ENCODE measurements around the gene PROSER3. TPM values are rescaled to one million over a fixed set of nuclear protein-coding genes. Genes with fewer than 3 reads are reported as not detected.

The PROSER3 gene
- total and polyA plus RNA-seq, 9 of the 15 experiments (the other 6 are each of a cell fraction or from before 2014, with no cell fraction given), result 1.0 to 39.5 (median 5.1) TPM

- CTCF ChIA-PET (ENCODE audit: low intra/inter-chr PET ratio), result interaction anchor here (0.9 to 3.0 kb wide), 5 partner anchors 24 to 448 kb away, joined by 3 to 76 read pairs (median 7); no protein-coding TSS in a partner anchor
- no peaks in the 10 kb centered on the region for H3K9me3 ChIP-seq (replicated peaks; ENCODE audit: control insufficient read depth, insufficient read depth, low read depth, low read length)
- peak within 1 kb of the TSS; percentile 94 for H2AFZ ChIP-seq (ENCODE audit: low read depth, low read length)
- peaks cover 33% of the 10 kb centered on the region; the same call in 2 of the 3 replicates for H3K36me3 ChIP-seq (ENCODE audit: control insufficient read depth, insufficient read depth, low read length)
- FAIRE-seq (no peak), ATAC-seq (peak; percentile 79), DNase-seq (ENCODE audit: extremely low read depth in 1 of 4, low spot score in 3 of 4) (peak; percentile 93 to 97 (median 96))
- H3K9ac ChIP-seq (ENCODE audit: insufficient read depth in 1 of 2, low read depth in 2 of 2, low read length in 2 of 2), result peak within 1 kb of the TSS; percentile 85 to 98
- peak within 1 kb of the TSS; percentile 96 for H3K4me3 ChIP-seq
- POLR2A ChIA-PET, result interaction anchor here (1.0 to 1.9 kb wide), 4 partner anchors 11 to 105 kb away, joined by 3 to 12 read pairs (median 5); partner anchors contain the start of gene HAUS5
- no peaks in the 10 kb centered on the region for H3K9me1 ChIP-seq (ENCODE audit: control insufficient read depth, insufficient read depth, low read length)
- peaks cover 33% of the 10 kb centered on the region for H3K79me2 ChIP-seq (ENCODE audit: control insufficient read depth, insufficient read depth, low read length)
- WGBS (ENCODE audit: insufficient coverage, low coverage, missing lambda C conversion rate), result 2% methylated on average over 9 of the region's 109 CpGs
- peak within 1 kb of the TSS; percentile 90 for H3K4me2 ChIP-seq (ENCODE audit: insufficient read depth, low read length)
- in situ Hi-C loops (cut with MboI), result no loop called here
- peaks cover 14 to 64% of the 10 kb centered on the region in 2 experiments for H3K4me1 ChIP-seq (replicated peaks in 1 of 2; ENCODE audit: control insufficient read depth in 2 of 2, insufficient read depth in 2 of 2, low read length in 2 of 2)
- 0 out of 2 replicates have a peak, but pooled peaks cover 11% of the 10 kb centered on the region for H4K20me1 ChIP-seq (replicated peaks; ENCODE audit: control insufficient read depth, insufficient read depth, low read length)
- BruUV-seq (replicated peaks), result no TSS peak
- peaks cover 0 to 17% of the 10 kb centered on the region in 2 experiments; a peak in 3 of 5 replicates for H3K27me3 ChIP-seq (ENCODE audit: control insufficient read depth in 2 of 2, insufficient read depth in 2 of 2, low read length in 2 of 2)
- peak within 1 kb of the TSS; percentile 81 for H3K27ac ChIP-seq (ENCODE audit: extremely low read depth, low read depth, low read length)
- intact Hi-C loops (cut with micrococcal nuclease), result loop anchor here (1.0 to 2.0 kb wide), 4 partner anchors 25 to 213 kb away; no protein-coding TSS in a partner anchor
- TF ChIP-seq MNT (conservative IDR thresholded peaks at IDR 0.05), result no peak; a peak in 1 of 4 replicates
- no peak for TF ChIP-seq TEAD4 (IDR thresholded peaks at IDR 0.05; ENCODE audit: low read length)
- TF ChIP-seq TEAD4 (CRISPR knock-in tag; IDR thresholded peaks at IDR 0.05; ENCODE audit: borderline replicate concordance), result no peak
- no peak for TF ChIP-seq ZC3H4 (CRISPR knock-in tag; IDR thresholded peaks at IDR 0.05; ENCODE audit: borderline replicate concordance)
- no peak for TF ChIP-seq SMC3 (conservative IDR thresholded peaks at IDR 0.05; ENCODE audit: insufficient read depth, low read depth, low read length)
- no peak for TF ChIP-seq MTF1 (CRISPR knock-in tag; IDR thresholded peaks at IDR 0.05; ENCODE audit: borderline replicate concordance)
- TF ChIP-seq HEY1 (CRISPR knock-in tag; IDR thresholded peaks at IDR 0.05; ENCODE audit: borderline replicate concordance), result no peak
- TF ChIP-seq ELF1 (tag; IDR thresholded peaks at IDR 0.05), result peak; percentile 92
- TF ChIP-seq MEF2A (IDR thresholded peaks at IDR 0.05; ENCODE audit: control insufficient read depth, low read depth, low read length), result no peak
- no peak for TF ChIP-seq HNRNPL (IDR thresholded peaks at IDR 0.05; ENCODE audit: low read depth, low read length)
- no peak for TF ChIP-seq HMG20A (CRISPR knock-in tag; conservative IDR thresholded peaks at IDR 0.05)
- TF ChIP-seq ZNF740 (CRISPR knock-in tag; IDR thresholded peaks at IDR 0.05), result no peak
- TF ChIP-seq ZNF740 (tag; IDR thresholded peaks at IDR 0.05), result no peak
- no peak for TF ChIP-seq RFX1 (IDR thresholded peaks at IDR 0.05)
- TF ChIP-seq SP2 (IDR thresholded peaks at IDR 0.05; ENCODE audit: extremely low read depth, low read depth, low read length, poor library complexity, severe bottlenecking), result no peak
- TF ChIP-seq NONO (IDR thresholded peaks at IDR 0.05; ENCODE audit: low read depth in 2 of 2, low read length in 1 of 2), result 0 out of 4 replicates have a peak, but pooled peaks of 1 of the 2 experiments have one; percentile 57
- TF ChIP-seq NR2C2 (CRISPR knock-in tag; IDR thresholded peaks at IDR 0.05), result no peak
- TF ChIP-seq NR2C2 (tag; IDR thresholded peaks at IDR 0.05), result peak; percentile 92
- TF ChIP-seq KLF6 (CRISPR knock-in tag; IDR thresholded peaks at IDR 0.05; ENCODE audit: borderline replicate concordance), result no peak
- TF ChIP-seq PCBP1 (IDR thresholded peaks at IDR 0.05; ENCODE audit: low read depth, low read length, poor library complexity, severe bottlenecking), result peak; percentile 20
Observed at GRCh38 chr19:35717665-35718344, 40.2 kb upstream of the PROSER3 start, which contains the start of gene KMT2B. Gene KMT2B, plus strand, starts transcription at chr19:35718003. Its CDS starts 16 bp downstream, at chr19:35718019.

Data from K562 (cell line).